A549 treated with DMSO at 1 μM for 4 hours (cell line): ENCODE measurements around the gene CYRIA. TPM values are rescaled to one million over a fixed set of nuclear protein-coding genes. Genes with fewer than 3 reads are reported as not detected.

ENCODE experiments used
- total RNA-seq: library from RNA; stranded (reverse); fragments of 200-300 nt; extraction: Qiagen RNA extraction; gene quantifications from 5 replicates; pipeline ENCODE4 v1.2.3, GENCODE V29; 2022; ENCODE audit warnings: low read depth

CYRIA gene
- total RNA-seq: 0.14 to 0.23 TPM (median 0.22 TPM) in 5 replicates

DNA sequence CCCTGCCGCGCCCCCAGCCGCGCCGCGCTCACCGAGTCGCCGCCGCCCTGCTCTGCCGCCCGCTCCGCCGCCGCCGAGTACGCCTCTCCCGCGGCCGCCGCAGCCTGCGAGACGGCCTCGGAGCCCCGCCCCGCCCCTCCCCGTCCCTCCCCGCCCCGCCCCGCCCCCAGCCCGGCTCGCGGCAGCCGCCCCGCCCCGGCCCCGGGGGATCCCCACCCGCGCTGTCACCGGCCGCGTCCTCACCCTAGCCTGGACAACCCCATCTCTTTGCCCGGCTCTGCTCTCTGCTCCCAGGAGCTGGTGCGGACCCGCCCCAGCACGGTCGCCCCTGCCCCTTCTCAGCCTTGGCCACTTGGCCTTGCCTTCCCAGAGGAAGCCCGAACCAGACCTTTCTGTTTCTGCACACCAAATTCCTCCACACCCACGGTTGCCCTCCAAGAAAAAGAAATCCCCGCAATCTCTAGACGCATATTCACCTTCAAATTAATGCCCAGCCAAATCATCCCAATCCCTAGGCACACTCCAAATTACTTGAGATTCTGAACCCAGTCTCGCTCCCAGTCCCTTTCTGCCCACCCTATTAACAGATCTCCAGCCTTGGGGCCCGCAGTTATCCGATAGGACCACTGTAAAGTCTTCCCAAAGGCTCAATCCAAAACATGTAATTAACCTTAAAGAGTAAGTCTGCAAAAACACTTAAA lies at the start of gene CYRIA:
Gene CYRIA (minus strand): TSS at position 87 of the 701 bp plus-strand sequence. CDS start 77,715 bp downstream, outside the sequence.

